HG02588 (cell line): Measurements from ENCODE around the gene GNAZ.

Source experiments
- ATAC-seq: cut with Tn5 transposase; IDR thresholded peaks from one replicate; pipeline ENCODE4 v1.9.1; 2021; ENCODE audit warnings: mild to moderate bottlenecking, moderate library complexity; ENCODE audit not compliant: unreplicated experiment

Gene GNAZ

DNA sequence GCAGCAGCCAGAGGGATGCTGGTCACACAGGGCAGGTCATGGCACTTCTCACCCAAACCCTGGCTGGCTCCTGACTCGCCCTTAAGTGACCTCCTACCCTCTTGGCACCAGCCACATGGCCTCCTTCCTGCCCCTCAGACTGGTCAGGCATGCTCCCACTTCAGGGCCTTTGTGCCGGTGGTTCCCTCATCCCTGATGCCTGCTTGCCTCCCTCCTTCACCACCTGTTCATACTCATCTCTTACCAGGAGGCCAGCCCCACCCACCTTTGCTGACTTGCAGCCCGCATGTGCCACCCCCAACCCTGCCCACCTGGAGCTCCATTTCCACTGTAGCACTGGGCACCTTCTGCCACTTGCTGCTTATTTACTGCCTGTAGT is 20.1 kb downstream of the GNAZ start:
- no peak for ATAC-seq

DNA sequence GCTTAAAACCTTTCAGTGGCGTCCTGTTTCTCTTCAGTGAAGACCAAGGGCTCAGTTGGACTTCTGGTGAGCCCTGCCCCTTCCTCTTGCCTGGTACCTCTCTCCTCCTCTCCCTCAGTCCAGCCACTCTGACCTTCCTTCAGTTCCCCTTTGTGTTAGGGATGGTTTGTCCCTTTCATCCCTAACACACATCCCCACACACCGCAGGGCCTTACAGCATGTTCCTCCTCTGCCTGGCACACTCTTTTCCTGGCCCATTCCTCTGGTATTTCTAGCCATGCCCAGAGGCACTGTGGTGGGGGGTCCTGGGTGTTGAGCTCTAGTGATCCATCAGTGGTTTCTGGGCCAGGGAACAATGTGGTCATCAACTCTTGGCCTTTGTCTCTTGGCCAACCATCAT is 21.4 kb downstream of the GNAZ start:
- ATAC-seq: no peak

DNA sequence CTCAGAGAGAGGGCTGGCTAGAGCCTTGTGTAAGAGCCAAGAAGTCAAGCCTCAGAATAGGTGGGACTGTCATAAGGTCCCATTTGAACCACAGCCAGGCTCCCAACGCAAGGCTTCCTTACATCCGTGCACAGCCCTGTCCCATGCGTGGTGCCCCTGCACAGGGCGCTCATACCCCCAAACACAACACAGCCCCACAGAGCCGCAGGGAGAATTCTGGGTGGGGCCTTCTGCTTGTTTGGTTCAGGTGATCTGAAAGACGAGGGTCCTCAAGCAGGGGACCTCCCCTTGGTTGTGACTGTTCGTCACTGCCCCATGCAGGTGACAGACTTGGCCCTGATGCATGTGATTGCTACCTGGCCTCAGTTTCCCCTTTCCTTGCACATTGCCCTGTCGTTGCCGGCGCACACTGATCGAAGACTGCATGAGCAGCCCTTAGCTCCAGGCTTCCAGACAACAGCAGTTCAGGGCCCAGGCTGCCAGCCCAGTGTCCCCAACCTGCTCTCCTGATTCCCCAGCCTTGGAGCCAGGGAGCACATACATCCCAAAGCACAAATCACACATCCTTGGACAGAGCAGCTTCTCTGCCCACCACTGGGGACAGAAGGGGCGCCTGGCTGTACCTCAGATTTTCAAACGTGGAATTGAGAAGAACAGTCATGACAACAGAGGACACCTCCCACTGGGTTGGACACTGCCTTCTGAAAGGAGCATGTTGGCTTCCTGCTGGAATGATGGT is 22.1 kb downstream of the GNAZ start:
- ATAC-seq: no peak

DNA sequence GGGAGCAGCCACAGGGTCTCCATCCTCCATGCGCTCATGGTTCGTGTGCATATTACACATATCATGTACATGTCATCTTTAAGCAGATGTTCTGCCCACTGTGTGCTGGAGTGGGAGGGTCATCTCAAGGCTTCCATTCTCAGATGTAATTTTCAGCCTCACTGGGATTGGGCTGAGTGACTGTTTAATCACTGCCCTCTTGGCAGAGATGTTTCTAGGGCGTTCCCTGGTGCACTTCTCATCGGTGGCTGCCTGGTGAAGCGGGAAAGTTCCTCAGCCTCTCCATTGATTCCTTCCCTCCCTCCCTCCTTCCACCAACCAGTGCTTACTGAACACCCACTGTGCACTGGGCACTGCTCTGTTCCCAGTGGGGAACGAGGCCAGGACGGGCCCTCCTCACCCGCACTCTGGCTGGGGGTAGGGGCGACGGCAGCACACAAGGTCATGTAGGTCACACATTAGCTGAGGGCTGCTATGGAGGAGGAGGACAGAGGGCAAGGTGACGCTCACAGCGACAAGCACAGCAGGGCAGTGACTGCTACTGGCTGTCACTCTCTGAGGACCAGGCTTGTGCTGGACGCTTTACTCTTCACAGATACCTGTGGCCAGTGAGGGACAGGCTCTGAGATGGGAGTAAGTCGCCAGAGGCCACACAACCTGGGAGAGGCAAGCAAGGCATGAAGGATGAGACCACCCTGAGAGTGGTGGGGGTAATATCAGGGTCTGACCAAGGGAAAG is 22.9 kb downstream of the GNAZ start:
- ATAC-seq: no peak

DNA sequence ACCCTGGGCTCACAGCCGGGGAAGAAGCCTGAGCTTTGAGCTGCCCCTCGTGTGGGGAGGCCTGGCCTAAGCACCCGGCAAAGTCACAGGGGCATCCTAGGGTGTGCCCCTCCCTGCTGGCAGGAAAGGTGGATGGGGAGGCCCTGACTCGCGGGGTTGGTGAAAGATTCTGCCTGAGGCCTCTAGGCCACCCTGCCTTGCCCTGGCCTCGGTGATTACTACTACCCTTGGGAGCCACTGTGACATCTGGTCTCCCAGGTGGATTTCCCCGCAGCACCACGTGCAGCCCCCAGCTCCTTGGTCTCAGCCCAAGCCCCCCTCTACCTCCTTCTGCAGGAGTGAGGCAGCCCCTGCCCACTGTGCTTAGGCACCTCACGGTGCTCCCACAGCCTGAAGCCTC is 23.9 kb downstream of the GNAZ start:
- no peak for ATAC-seq

DNA sequence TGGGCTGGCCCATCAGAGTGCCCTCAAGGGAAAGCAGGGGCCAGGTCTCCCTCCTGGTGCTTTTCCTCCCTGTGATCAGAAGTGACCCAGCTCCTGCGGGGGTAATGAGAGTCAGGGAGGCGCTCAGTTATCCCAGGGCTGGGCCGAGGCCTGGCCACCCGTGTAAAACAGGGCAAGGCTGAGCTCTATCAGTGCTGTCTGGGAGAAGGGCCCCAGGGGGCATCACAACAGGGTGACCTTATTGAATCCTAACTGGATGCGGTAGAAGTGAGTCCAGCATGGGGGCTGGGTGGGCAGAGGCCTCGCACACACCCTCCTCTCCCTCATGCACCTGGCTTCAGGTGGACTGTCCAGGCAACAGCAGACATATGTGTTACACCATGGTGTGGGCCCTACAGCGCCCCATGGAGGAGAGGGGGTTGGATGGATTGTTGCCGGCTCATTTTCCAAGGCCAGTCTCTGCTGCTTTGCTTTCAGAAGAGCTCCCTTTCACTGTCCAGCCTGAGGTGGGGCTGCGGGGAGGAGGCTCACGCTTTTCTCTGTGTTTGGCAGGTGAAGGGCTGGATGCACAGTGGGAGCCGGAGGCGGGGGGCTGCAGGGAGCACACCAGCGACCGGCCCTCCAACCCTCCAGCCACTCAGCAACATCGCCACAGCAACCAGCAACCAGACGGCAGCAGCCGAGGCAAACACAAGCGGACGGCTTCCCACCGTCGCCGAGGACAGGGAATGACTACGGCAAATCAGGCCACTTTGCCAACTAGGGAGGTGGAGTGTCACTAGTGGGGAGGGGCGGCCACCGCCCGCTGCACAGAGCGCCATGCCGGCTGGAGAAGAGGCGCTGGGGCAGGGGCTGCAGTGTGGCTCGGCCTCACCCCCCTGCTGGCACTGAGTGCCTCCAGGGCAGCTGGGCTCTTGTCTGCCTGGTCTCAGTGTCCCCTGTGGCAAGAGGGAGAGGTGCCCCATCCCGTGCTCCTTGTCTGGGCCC is 24.7 kb downstream of the GNAZ start:
- ATAC-seq: no peak

DNA sequence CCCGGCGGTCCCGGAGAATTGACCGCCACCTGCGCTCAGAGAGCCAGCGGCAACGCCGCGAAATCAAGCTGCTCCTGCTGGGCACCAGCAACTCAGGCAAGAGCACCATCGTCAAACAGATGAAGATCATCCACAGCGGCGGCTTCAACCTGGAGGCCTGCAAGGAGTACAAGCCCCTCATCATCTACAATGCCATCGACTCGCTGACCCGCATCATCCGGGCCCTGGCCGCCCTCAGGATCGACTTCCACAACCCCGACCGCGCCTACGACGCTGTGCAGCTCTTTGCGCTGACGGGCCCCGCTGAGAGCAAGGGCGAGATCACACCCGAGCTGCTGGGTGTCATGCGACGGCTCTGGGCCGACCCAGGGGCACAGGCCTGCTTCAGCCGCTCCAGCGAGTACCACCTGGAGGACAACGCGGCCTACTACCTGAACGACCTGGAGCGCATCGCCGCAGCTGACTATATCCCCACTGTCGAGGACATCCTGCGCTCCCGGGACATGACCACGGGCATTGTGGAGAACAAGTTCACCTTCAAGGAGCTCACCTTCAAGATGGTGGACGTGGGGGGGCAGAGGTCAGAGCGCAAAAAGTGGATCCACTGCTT is 25.5 kb downstream of the GNAZ start:
- no peak for ATAC-seq

DNA sequence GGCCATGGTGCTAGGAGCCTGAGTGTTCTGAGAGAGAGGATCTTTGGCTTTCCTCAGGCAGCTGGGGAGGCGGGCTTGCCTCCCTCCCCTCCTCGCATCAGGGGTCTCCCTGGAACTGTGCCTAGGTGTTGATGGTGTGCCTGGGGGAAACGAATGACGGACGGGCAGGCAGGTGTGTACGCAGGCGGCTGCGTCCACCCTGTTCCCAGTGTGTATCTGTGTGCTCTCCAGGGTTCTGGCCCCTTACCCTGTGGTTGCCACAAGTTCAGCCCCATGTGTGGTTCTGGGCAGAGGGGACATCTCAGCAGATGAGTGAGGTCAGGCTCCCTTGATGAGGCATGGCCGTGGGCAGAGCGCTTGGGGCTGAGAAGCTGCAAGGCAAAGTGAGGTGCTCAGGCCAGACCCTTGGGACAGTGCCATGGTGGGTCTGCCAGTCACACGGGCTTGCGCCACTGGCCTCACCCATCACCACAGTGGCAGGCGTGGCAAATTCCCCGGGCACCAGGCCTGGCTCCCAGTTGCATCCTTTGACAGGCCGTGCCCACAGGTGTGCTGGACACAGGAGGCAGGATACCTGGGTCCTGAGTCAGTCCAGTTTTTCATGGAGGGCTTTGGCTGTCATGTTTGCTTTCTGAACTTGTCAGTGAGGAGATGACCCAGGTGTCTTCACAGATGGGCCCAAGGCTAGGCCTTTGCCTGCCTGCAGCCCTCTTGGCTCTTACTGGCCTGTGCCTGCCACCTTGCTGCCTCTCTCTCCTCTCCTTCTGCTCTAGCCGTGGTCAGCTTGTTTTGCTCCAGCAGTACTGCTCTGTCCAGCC is 27.3 kb downstream of the GNAZ start:
- ATAC-seq: no peak

DNA sequence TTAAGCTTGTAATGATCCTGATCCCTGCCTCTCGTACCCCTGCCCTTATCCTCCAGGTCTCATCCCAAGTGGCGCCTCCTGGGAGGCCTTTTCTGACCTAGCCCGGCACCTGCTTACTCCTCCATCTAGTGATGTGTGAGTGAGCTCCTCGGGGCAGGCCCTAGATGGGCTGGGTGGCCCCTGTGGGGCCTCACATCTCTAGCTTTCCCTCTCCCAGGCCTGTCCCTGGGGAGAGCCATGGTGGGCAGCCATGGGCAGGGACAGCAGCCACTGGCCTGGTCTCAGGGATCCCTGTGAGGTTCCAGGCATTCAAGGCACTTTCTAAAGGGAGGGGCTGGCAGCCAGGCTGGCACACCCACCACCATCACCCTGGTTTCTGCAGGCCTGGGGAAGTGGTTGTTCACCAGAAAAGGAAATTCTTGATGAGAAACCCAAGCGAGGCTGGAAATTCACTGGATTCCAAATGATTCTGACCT is 27.9 kb downstream of the GNAZ start:
- ATAC-seq: no peak

DNA sequence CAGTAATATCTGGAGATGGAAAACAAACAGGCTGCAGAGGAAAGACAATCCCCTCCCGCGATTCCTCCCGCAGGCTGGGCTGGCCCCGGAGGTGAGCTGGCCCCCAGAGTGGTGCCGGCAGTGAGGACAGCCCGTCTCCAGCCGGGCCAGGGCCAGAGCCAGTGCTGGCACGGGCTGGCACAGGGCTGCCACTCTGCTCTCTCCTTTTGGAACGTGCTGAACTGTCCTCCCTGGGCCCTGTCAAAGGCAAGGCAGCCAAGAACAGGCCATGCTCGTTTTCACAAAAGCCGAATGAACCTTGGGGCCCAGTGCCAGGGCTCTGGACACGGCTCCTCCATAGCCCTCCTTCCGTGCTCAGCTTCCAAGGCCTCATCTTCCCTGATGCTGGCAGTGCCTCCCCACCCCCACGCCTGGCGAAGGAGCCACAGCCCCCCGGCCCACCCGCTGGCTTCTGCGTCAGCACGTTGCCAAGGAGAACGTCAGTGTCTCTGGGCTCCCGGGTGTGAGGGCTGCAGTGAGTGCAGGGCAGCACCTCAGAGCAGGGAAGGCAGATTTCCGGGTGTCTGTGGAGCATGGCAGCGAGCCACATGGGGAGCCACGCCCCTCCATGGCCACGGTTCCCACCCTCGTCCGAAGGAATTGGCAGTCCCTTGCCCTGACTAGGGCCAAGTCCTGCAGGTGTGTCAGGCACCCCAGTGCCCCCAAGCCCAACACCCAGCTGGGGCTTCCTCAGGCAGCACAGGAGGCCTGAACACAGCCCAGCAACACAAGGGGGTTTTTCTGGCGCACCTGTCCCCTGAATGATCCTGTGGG is 28.6 kb downstream of the GNAZ start:
- no peak for ATAC-seq

DNA sequence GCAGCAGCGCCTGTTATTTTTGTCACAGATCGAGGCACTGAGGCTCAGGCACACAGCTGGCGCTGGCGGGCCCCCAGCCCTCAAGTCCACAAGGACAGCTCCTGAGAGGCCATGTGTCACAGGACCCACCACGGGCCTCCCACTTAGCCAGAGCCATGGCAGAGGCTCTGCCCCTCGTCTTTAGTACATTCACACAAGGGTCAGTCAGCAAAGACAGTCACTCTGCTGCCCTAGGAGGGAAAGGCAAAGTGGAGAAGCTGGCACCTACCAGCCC is 29.1 kb downstream of the GNAZ start:
- no peak for ATAC-seq

DNA sequence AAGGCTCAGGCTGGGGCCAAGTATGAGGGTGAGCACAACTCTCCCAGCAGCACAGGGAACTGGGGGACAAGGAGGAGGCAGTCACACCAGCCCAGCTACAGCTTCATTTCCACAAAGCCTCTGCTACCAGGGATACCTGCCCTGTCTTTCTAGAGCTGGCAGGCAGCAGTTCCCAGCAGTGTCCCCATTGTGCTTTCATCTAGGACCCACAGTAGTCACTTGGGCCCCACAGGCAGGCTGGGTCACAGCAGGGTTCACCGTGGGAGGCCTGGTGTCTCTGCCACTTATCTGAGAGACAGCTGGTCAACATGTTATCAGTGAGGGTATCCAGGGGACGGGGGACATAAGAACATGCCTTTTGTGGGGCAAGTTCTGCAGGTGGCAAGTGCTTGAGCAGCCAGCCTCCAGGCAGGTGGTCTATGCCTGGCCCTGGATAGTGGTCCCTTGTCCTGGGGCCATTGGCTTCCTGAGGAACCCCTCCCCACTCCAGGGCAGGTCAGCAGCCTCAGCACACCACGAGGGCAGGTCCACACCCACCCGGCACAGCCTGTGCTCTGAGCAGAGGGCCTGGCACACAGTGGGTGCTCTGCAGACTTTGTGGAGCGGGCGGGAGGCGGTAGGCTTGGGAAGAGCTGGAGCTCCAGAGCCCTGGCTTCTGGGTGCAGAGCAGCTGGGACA is 29.9 kb downstream of the GNAZ start:
- no peak for ATAC-seq

DNA sequence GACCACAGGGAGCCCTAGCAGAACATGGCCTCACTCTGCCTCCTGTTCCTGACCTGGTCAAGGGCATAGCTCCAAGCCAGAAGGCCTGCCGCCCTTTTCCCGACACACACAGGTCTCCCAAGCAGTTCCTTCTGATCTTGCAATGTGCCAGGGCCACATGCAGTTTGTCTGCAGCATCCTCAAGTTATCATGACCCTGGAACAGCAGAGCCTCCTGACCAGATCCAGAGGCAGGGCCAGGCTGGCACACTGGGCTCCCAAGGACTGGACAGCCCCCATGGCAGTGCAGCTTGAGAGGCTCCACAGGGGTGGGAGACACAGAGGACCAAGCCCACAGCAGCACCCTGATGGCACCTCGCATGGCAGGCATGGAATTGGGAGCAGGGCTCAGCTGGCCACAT is 31.2 kb downstream of the GNAZ start:
- no peak for ATAC-seq

DNA sequence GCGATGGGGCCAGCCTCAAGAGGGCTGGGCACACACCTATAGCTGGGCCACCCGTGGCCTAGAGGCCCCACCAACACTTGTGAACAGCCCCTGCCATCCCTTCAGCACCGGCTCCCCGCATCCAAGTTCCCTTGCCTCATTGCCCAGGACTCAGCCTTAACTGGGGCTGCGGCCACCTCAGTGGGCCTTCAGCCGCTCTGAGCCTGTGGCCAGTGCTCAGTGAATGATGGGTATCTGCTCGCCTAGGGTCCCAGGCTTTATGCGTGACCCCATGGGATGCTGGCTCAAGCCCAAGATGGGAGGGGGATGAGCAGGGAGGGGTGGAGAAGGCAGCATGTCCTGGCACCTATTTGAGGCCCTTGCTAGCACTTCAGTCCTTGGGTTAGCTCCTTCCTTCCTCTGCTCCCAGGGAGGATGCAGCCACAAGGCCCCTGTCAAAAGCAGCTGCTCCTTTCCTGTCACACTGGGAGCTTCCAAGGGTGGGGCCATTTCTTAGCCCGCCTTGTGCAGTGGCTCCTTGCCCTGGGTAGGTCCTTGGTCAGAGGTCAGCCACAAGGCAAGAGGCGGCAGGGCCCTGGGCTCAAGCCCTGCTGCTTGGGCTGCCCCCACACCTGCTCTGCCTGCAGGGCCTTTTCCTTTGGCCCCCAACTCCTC is 31.8 kb downstream of the GNAZ start:
- ATAC-seq: no peak

DNA sequence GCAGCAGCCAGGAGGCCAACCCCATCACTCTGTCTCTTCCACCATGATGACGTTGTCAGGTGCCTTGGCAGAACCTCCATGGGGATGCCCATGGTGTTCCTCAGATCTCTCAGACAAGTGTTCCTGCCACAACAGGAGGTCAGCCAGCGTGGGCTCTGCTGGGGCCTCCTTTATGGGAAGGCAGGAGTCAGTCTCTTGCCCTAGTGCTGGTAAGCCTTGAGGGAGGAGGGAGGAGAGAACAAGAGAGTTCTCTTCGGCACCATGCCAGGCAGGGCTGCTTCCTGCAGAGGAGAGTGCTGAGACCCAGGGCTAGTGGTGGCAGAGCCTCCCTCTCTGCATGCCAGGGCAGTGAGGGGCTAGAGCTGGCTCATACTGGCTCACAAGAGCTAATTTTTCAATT is 32.5 kb downstream of the GNAZ start:
- ATAC-seq: no peak

DNA sequence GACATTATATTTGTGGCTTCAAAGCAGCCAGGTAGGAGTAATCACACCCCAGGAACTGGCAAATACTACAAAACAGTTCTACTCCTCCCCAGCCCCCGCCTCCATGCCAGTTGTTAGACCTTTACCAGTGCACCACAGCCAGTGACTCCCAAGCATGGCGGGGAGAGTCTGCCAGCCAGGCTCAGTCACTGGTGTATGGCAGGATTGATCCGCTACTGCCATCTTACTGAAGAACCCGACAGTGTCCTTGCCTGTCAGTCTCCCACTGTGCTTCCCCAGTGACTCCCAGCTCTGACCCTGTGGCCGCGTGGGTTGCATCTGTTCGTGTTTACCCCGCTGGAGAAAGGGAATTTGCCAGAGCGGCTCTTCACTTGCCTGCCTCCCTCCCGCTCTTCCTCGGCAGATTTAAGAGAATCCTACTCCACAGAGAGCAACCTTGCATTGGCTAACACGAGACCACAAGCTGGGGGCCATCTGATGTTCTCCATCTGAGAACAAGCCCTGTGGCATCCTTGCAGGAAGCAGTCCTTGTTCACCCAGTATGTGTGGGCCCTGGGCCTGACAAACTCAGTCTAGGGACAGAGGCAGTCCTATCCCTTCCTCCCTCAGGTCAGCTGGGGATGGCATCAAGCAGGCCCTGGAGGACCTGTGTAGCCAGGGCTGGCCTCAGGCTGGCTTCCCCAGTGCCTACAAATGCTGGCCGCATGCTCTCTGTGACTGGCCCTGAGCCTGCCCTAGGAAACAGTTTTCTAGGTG is 33.1 kb downstream of the GNAZ start:
- no peak for ATAC-seq

DNA sequence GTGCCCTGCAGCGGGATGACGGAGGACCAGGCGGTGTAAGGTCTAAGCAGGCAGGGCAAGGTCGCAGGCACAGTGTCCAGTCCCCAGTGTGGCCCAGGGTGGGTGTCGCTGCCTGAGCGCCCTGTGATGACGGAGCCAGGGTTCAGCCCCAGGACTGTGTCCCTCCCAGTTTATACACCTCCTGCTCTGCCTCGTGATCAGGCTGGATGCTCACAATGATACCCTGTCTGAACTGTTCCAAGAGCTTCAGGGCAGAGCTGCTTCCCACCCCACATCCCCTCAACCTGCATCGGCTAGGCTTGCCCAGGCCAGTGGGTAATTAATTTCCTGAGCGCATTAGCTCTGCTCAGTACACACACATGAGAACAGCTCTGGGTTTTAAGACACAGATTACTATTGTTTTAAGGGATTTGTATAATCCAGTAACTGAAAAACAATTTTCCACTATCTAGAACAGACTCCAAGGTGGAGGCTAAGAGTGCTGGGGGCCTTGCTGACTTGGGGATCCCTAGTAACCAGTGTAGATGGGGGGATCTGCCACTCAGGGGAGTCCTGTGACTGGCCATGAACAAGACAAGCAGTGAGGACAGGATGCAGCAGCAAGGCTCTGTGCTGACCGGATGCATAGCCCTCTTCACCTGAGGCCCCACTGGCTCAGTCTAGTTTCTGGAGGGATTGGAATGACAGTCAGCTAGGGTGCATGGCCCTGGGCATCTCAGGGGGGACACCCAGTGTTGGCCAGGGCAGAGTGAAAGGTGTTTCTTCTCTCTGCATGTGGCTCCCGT is 34.1 kb downstream of the GNAZ start:
- no peak for ATAC-seq
